SH-SY5Y (cell line): ENCODE results near the gene COBLL1.

Source experiments
- GATA2 ChIP-seq: IDR thresholded peaks from 2 replicates; pipeline ENCODE4 v1.6.1; 2011; ENCODE audit warnings: mild to moderate bottlenecking, low read depth, low read length
- GATA3 ChIP-seq: IDR thresholded peaks from 2 replicates; pipeline ENCODE4 v1.6.1; 2011; ENCODE audit warnings: low read depth, mild to moderate bottlenecking, low read length, moderate library complexity

- TF ChIP-seq GATA3 = no peak
- TF ChIP-seq GATA2 = no peak
Measured at GRCh38 chr2:164812378-164812777, 29.2 kb downstream of the COBLL1 start.
